Left lung (tissue), 10 donors: ENCODE data around the gene PLK5. TPM values are rescaled to one million over a fixed set of nuclear protein-coding genes. Genes with fewer than 3 reads are reported as not detected.

Experiments used
- ATAC-seq: fragments of 200-7000 bp; cut with Tn5 transposase; one replicate; pipeline ENCODE4 v1.9.1; 2020; ENCODE audit warnings: moderate library complexity
- DNase-seq, 4 donors: peaks; one replicate each; pipeline ENCODE4 v3.0.0-alpha.2; 2013 to 2020
- H3K27ac ChIP-seq, 2 donors: fragments of 200-600 bp; sonication (generic) in 1 of 2; one replicate each; pipeline versions ENCODE4 v1.5.0 to v1.8.0; 2020 to 2021
- H3K27me3 ChIP-seq, 2 donors: fragments of 200-600 bp; sonication (generic) in 1 of 2; one replicate each; pipeline versions ENCODE4 v1.5.0 to v1.8.0; 2020 to 2021
- H3K36me3 ChIP-seq, 2 donors: fragments of 200-600 bp; sonication (generic) in 1 of 2; one replicate each; pipeline versions ENCODE4 v1.5.0 to v1.8.0; 2020 to 2021
- H3K4me1 ChIP-seq, 2 donors: fragments of 200-600 bp; one replicate each; pipeline ENCODE4 v1.8.0; 2021
- H3K4me3 ChIP-seq, 2 donors: fragments of 200-600 bp; sonication (generic) in 1 of 2; one replicate each; pipeline versions ENCODE4 v1.5.0 to v1.8.0; 2020 to 2021; ENCODE audit warnings: mild to moderate bottlenecking in 1 of 2
- H3K9me3 ChIP-seq, 2 donors: fragments of 200-600 bp; sonication (generic) in 1 of 2; one replicate each; pipeline versions ENCODE4 v1.5.0 to v1.8.0; 2020 to 2021
- intact Hi-C, 2 donors: fragments of 100-400 bp; cut with DNase I; formaldehyde crosslinking; loops; one replicate each; pipeline versions ENCODE4 v1.11.2 to v1.14.2; 2022
- polyA plus RNA-seq, 6 donors: library from polyadenylated mRNA; unstranded; fragments of 120-200 nt; gene quantifications; one replicate each; pipeline ENCODE4 v1.2.1, GENCODE V29; 2013; ENCODE audit not compliant: insufficient read length in 6 of 6
- total RNA-seq, 2 donors: library from RNA; stranded (reverse); fragmentation: NEBNext Ultra II Directional; extraction: Animal tissue kit (Norgen Biotek cat#: 25700); gene quantifications; one replicate each; pipeline ENCODE4 v1.2.1, GENCODE V29; 2021
- TF ChIP-seq, protein P1 (sequence below), 2 donors: fragments of 200-600 bp; sonication (generic) in 1 of 2; IDR thresholded peaks; one replicate each; pipeline versions ENCODE4 v1.5.0 to v1.8.0; 2021; ENCODE audit warnings: antibody characterized with exemption in 2 of 2
- donor health status: DM: no; HTN: yes; CAD: no.
- donor health status: DM: no; HTN: no; CAD: no.

The PLK5 gene
- total and polyA plus RNA-seq, 8 donors = 0.09 to 0.32 (median 0.18) TPM; not detected in 2

DNA sequence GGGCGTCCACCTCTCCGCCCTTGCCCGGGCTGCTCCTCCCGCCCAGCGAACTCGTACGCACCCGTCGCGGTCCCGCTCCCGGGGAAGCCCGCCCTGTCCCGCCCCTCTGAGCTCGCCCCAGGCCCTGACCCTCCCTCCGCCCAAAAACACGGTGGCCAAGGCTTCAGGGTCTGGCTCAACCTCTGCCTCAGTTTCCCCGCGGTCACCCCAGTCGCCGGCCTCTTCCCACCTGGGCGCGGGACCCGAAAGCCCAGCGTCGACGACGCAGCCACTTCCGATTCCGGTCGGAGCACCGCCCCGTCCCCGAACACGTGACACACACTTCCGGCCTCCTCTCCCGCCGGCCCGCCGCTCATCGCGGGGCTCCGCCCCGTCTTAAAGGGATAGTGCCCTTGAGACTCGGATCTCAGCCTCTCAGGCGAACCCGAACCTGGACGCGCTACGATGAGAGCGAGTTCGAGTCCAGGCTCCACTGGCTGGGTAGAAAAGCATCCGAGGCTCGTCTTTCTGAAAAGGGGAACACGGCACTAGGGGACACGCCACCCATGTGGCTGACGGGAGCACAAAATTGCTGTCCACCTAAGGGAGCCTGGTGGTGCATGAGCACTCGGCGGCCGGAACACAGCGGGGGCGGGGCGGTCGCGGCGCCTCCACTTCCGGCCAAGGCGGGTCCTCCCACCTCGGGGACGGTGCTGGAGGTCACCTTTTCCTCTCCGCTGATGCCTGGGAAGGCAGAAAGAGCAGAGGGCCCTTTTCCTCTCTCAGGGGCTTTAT, 44.8 kb upstream of the PLK5 start, which contains the start of gene C19orf25:
TSS of gene C19orf25 (minus strand) at position 282 of the 774 bp plus-strand sequence. CDS start 312 bp downstream, outside the sequence.
- Histone ChIP-seq H3K4me1 (peaks cover 4 to 22% of the 10 kb centered on the region in 2 donors), H3K9me3 (no peaks in the 10 kb centered on the region), H3K36me3 (peaks cover 0 to 34% of the 10 kb centered on the region in 2 donors), H3K4me3 (peak within 1 kb of the TSS; percentile 96 to 99), H3K27me3 (peaks cover 0 to 3% of the 10 kb centered on the region in 2 donors), H3K27ac (peak within 1 kb of the TSS; percentile 41 to 83)
- TF ChIP-seq, protein P1, sequence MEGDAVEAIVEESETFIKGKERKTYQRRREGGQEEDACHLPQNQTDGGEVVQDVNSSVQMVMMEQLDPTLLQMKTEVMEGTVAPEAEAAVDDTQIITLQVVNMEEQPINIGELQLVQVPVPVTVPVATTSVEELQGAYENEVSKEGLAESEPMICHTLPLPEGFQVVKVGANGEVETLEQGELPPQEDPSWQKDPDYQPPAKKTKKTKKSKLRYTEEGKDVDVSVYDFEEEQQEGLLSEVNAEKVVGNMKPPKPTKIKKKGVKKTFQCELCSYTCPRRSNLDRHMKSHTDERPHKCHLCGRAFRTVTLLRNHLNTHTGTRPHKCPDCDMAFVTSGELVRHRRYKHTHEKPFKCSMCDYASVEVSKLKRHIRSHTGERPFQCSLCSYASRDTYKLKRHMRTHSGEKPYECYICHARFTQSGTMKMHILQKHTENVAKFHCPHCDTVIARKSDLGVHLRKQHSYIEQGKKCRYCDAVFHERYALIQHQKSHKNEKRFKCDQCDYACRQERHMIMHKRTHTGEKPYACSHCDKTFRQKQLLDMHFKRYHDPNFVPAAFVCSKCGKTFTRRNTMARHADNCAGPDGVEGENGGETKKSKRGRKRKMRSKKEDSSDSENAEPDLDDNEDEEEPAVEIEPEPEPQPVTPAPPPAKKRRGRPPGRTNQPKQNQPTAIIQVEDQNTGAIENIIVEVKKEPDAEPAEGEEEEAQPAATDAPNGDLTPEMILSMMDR (IDR thresholded peaks at IDR 0.05) = no peak
- intact Hi-C loops = no loop called here
- peak; percentile 98 for ATAC-seq
- DNase-seq = peak; percentile 86 to 99 (median 95)

DNA sequence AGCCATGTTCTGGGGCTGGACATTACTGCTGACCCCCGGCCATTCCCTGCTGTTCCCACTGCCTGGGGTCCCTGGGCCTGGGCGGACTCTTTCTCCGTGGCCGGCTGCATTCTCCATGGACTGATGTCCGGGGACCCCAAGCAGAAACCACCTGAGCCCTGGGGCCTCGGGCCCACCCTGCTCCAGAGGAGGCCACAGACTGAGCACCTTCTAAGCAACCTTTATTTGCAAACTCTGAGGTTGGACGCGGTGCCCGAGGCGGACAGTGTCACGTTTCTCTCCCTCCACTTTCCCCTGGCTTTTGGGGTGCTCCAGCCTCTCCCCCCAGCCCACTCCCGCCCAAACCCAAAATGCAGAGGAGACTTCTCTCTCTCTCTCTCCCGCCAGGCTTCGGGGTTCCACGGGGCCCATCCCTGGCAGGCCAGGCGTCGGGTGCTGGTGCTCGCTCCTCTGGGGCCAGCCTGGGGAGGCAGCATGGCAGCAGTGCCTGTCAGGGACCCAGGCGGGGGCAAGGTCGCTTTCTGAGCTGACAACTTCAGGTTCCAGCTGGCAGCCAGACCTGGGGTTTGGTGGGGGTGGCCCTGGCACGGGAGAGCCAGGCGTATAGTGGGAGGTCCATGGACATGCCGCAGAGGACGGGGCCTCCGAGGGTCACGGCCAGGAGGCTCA, 42.5 kb upstream of the PLK5 start:
- H3K27ac ChIP-seq = no peak overlapping the region
- intact Hi-C loops = no loop called here
- no peak overlapping the region for H3K4me3 ChIP-seq
- H3K36me3 ChIP-seq = peaks cover 0 to 12% of the 10 kb centered on the region in 2 donors
- DNase-seq (peak in 1 of 4 donors; percentile 67), ATAC-seq (no peak)
- TF ChIP-seq, protein P1 (IDR thresholded peaks at IDR 0.05) = no peak
- H3K9me3 ChIP-seq = no peaks in the 10 kb centered on the region
- peaks cover 4 to 22% of the 10 kb centered on the region in 2 donors for H3K4me1 ChIP-seq
- no peaks in the 10 kb centered on the region for H3K27me3 ChIP-seq

DNA sequence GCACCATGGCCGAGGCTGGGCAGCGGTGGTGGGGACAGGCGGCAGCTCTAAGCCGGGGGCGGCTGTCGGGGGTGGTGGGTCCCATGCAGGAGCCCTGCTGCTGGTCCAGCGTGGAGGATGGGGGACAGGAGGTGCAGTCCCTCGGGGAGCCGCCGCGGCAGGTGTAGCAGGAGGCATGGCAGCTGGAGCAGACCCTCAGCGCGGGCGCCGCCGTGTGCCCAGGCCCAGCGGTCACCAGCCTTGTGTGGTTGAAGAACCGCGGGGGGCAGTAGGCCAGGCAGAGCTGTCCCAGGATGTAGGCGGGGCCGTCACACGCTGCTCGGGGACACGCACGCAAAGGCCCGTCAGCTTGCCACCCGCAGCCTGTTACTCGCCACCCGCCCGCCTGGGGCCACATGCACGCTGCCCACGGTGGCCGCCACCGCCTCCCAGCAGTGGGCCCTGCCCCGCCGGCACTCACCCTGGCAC, 42.0 kb upstream of the PLK5 start:
- no peak for ATAC-seq
- peak in 1 of 4 donors; percentile 76 for DNase-seq
- peaks cover 4 to 22% of the 10 kb centered on the region in 2 donors for H3K4me1 ChIP-seq
- H3K9me3 ChIP-seq = no peaks in the 10 kb centered on the region
- H3K27me3 ChIP-seq = no peaks in the 10 kb centered on the region
- no peak overlapping the region for H3K4me3 ChIP-seq
- TF ChIP-seq, protein P1 (IDR thresholded peaks at IDR 0.05) = no peak
- no peak overlapping the region for H3K27ac ChIP-seq
- intact Hi-C loops = no loop called here
- H3K36me3 ChIP-seq = peaks cover 0 to 6% of the 10 kb centered on the region in 2 donors

DNA sequence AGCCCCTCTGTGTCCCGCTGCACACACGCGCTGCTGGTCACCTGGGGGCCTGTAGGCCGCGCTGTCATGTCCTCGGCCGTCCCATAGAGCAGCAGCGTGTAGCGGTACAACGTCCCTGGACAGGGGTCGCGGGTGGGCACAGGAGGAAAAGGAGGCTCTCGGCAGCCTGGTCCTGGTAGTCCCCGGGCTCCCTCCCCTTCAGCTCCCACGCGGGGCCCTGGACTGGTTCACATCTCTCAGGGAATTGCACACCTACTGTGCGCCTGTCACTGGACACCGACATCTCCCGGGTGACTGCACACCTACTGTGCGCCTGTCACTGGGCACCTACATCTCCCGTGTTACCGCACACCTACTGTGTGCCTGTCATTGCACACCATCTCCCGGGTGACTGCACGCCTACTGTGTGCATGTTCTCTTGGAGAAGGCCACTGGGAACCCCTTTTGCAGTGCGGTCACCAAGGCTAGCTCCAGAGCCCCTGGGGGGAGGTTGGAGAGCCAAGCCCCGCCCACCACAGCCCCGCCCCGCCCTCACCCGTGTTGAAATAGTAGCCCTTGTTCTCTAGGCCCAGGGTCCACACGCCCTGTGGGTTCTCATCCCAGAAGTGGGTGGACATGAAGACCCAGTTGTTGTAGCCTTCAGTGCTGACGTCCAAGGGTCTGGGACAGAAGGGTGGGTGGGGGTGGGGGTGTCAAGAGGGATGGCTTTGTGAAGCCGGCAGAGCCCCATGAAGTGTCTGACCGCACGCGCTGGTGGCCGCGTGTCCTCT, 41.3 kb upstream of the PLK5 start:
- Histone ChIP-seq H3K27ac (no peak overlapping the region), H3K9me3 (no peaks in the 10 kb centered on the region), H3K4me1 (peaks cover 4 to 16% of the 10 kb centered on the region in 2 donors), H3K36me3 (no peaks in the 10 kb centered on the region), H3K4me3 (no peak overlapping the region), H3K27me3 (no peaks in the 10 kb centered on the region)
- TF ChIP-seq, protein P1 (IDR thresholded peaks at IDR 0.05) = no peak
- intact Hi-C loops = no loop called here
- DNase-seq = no peak
- ATAC-seq = no peak
